Liver (tissue), 9 donors: ENCODE results near the gene RGS18. TPM values are rescaled to one million over a fixed set of nuclear protein-coding genes. Genes with fewer than 3 reads are reported as not detected.

Experiments
- DNase-seq: peaks from one replicate; pipeline ENCODE4 v3.0.0-alpha.2; 2017; ENCODE audit warnings: low spot score
- H3K27ac ChIP-seq, 2 donors: one replicate each; pipeline ENCODE4 v1.7.0; 2013; ENCODE audit warnings: inconsistent platforms in 2 of 2, low read length in 2 of 2, control low read depth in 1 of 2, low read depth in 1 of 2, mild to moderate bottlenecking in 1 of 2
- H3K27me3 ChIP-seq, 4 donors: one replicate each; pipeline versions ENCODE4 v1.6.1 to v1.7.0; 2013; ENCODE audit warnings: low read length in 3 of 4, inconsistent platforms in 1 of 4, mild to moderate bottlenecking in 1 of 4, moderate library complexity in 1 of 4; ENCODE audit not compliant: control insufficient read depth in 4 of 4, insufficient read depth in 4 of 4
- H3K36me3 ChIP-seq, 4 donors: one replicate each; pipeline versions ENCODE4 v1.6.1 to v1.7.0; 2013; ENCODE audit warnings: low read length in 3 of 4, mild to moderate bottlenecking in 3 of 4, low read depth in 1 of 4, moderate library complexity in 1 of 4; ENCODE audit not compliant: control insufficient read depth in 4 of 4, insufficient read depth in 3 of 4
- H3K4me1 ChIP-seq, 4 donors: one replicate each; pipeline versions ENCODE4 v1.6.1 to v1.7.0; 2013; ENCODE audit warnings: low read length in 3 of 4, mild to moderate bottlenecking in 3 of 4, moderate library complexity in 1 of 4; ENCODE audit not compliant: control insufficient read depth in 4 of 4, insufficient read depth in 4 of 4
- H3K4me3 ChIP-seq, 3 donors: one replicate each; pipeline versions ENCODE4 v1.6.1 to v1.7.0; 2013; ENCODE audit warnings: low read length in 3 of 3, control low read depth in 1 of 3, low read depth in 1 of 3, mild to moderate bottlenecking in 1 of 3
- H3K9ac ChIP-seq, 2 donors: one replicate each; pipeline ENCODE4 v1.7.0; 2013; ENCODE audit warnings: low read length in 2 of 2, mild to moderate bottlenecking in 2 of 2, moderate library complexity in 2 of 2, control low read depth in 1 of 2, low read depth in 1 of 2
- H3K9me3 ChIP-seq, 4 donors: one replicate each; pipeline versions ENCODE4 v1.6.1 to v1.7.0; 2013; ENCODE audit warnings: low read length in 3 of 4; ENCODE audit not compliant: control insufficient read depth in 4 of 4
- ATF3 ChIP-seq: IDR thresholded peaks from 2 replicates; pipeline ENCODE4 v1.6.1; 2016; ENCODE audit warnings: antibody characterized with exemption
- CTCF ChIP-seq: fragments of 150-350 bp; IDR thresholded peaks from 2 replicates; pipeline ENCODE4 v1.5.1; 2017; ENCODE audit warnings: improper control_type of control experiment, low read depth, low read length; ENCODE audit not compliant: missing input control
- EGR1 ChIP-seq, 2 donors: IDR thresholded peaks; 2 replicates each; pipeline ENCODE4 v1.6.1; 2016 to 2018; ENCODE audit warnings: antibody characterized with exemption in 2 of 2, low read depth in 2 of 2
- FOXA1 ChIP-seq: IDR thresholded peaks from 2 replicates; pipeline ENCODE4 v1.6.1; 2016; ENCODE audit warnings: antibody characterized with exemption
- FOXA2 ChIP-seq: IDR thresholded peaks from 2 replicates; pipeline ENCODE4 v1.6.1; 2016; ENCODE audit warnings: antibody characterized with exemption
- GABPA ChIP-seq, 2 donors: IDR thresholded peaks in 1 of 2; conservative IDR thresholded peaks in 1 of 2; 2 replicates each; pipeline ENCODE4 v1.6.1; 2016; ENCODE audit warnings: antibody characterized with exemption in 2 of 2, mild to moderate bottlenecking in 1 of 2, moderate library complexity in 1 of 2
- HNF4A ChIP-seq, 2 donors: conservative IDR thresholded peaks; 2 replicates each; pipeline ENCODE4 v1.6.1; 2016; ENCODE audit warnings: antibody characterized with exemption in 2 of 2, mild to moderate bottlenecking in 2 of 2
- HNF4G ChIP-seq: IDR thresholded peaks from 2 replicates; pipeline ENCODE4 v1.6.1; 2016; ENCODE audit warnings: antibody characterized with exemption
- JUND ChIP-seq, 2 donors: IDR thresholded peaks; 2 replicates each; pipeline ENCODE4 v1.6.1; 2016; ENCODE audit warnings: antibody characterized with exemption in 2 of 2
- MAX ChIP-seq: IDR thresholded peaks from 2 replicates; pipeline ENCODE4 v1.6.1; 2016; ENCODE audit warnings: antibody characterized with exemption
- NR2F2 ChIP-seq: IDR thresholded peaks from 2 replicates; pipeline ENCODE4 v1.6.1; 2016; ENCODE audit warnings: antibody characterized with exemption
- RAD21 ChIP-seq, 2 donors: IDR thresholded peaks; 2 replicates each; pipeline ENCODE4 v1.6.1; 2016; ENCODE audit warnings: antibody characterized with exemption in 2 of 2, mild to moderate bottlenecking in 2 of 2
- REST ChIP-seq: IDR thresholded peaks from 2 replicates; pipeline ENCODE4 v1.6.1; 2016; ENCODE audit warnings: antibody characterized with exemption, mild to moderate bottlenecking
- RXRA ChIP-seq, 2 donors: IDR thresholded peaks; 2 replicates each; pipeline ENCODE4 v1.6.1; 2017 to 2018; ENCODE audit warnings: antibody characterized with exemption in 2 of 2, mild to moderate bottlenecking in 1 of 2
- SP1 ChIP-seq: IDR thresholded peaks from 2 replicates; pipeline ENCODE4 v1.6.1; 2018; ENCODE audit warnings: antibody characterized with exemption, mild to moderate bottlenecking
- TAF1 ChIP-seq: conservative IDR thresholded peaks from 2 replicates; pipeline ENCODE4 v1.6.1; 2016; ENCODE audit warnings: antibody characterized with exemption, mild to moderate bottlenecking
- YY1 ChIP-seq: IDR thresholded peaks from 2 replicates; pipeline ENCODE4 v1.6.1; 2016; ENCODE audit warnings: antibody characterized with exemption, mild to moderate bottlenecking
- polyA plus RNA-seq, 2 donors: library from polyadenylated mRNA; stranded (reverse) in 1 of 2; unstranded in 1 of 2; fragments of 200-250 nt in 1 of 2; fragments of >200 nt in 1 of 2; fragmentation: Nextera tagmentation in 1 of 2; extraction: Ambion mirVana in 1 of 2; gene quantifications; one replicate each; pipeline versions ENCODE4 v1.2.1 to v1.2.3, GENCODE V29; 2013 to 2015
- total RNA-seq, 2 donors: library from RNA; depleted of rRNA; stranded (reverse); fragments of >200 nt; gene quantifications; one replicate each; pipeline ENCODE4 v1.2.3, GENCODE V29; 2014
- TF ChIP-seq, protein P1 (sequence below): IDR thresholded peaks from 2 replicates; pipeline ENCODE4 v1.6.1; 2016; ENCODE audit warnings: antibody characterized with exemption
- donor health status: healthy.
- donor health status: healthy.
- donor health status: healthy.
- donor health status: healthy.
- donor health status: healthy.

Gene RGS18
- total and polyA plus RNA-seq, 4 donors = 1.0 to 11.1 (median 1.8) TPM

- TF ChIP-seq GABPA (IDR thresholded peaks at IDR 0.05 in 1 of 2, conservative IDR thresholded peaks at IDR 0.05 in 1 of 2) = no peak
- no peak for TF ChIP-seq RXRA (IDR thresholded peaks at IDR 0.05)
- TF ChIP-seq ATF3 = no peak
- TF ChIP-seq EGR1 (IDR thresholded peaks at IDR 0.05; ENCODE audit: low read depth in 2 of 2) = no peak
- no peak for TF ChIP-seq FOXA1
Measured at GRCh38 chr1:192151176-192151575, 7.1 kb upstream of the RGS18 start (continued).

GRCh38 chr1:192153276-192153675, 5.0 kb upstream of the RGS18 start:
- Histone ChIP-seq H3K9ac (no peak overlapping the region), H3K27me3 (no peaks in the 10 kb centered on the region), H3K27ac (no peak overlapping the region), H3K9me3 (no peaks in the 10 kb centered on the region), H3K4me1 (no peaks in the 10 kb centered on the region), H3K4me3 (no peak overlapping the region), H3K36me3 (no peaks in the 10 kb centered on the region)
- no peak for DNase-seq
- TF ChIP-seq FOXA2 (no peak), YY1 (no peak), NR2F2 (no peak), EGR1 (IDR thresholded peaks at IDR 0.05; ENCODE audit: low read depth in 2 of 2) (no peak), ATF3 (no peak)

DNA sequence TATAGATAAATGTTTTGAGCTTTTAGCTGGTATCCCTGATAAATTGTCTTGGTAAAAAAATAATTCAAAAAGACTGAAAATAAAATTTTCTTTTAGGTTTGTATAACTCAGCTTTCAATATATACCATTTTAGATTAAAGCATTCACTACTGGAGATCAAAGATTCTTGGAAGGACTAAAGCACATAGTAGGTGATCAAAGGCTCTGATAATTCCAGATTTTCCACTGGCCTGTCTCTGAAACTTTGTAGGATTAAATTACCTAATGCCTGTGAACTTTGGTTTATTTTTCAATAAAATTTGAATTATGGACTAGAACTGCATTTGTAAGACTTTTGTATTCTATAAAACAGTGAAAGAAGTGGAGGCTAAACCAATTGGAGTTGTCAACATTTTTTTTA, 1.2 kb upstream of the RGS18 start:
- Histone ChIP-seq H3K27me3 (no peaks in the 10 kb centered on the region), H3K4me1 (no peaks in the 10 kb centered on the region), H3K27ac (no peak overlapping the region), H3K4me3 (no peak overlapping the region), H3K9me3 (no peaks in the 10 kb centered on the region), H3K36me3 (no peaks in the 10 kb centered on the region), H3K9ac (no peak overlapping the region)
- TF ChIP-seq, protein P1, sequence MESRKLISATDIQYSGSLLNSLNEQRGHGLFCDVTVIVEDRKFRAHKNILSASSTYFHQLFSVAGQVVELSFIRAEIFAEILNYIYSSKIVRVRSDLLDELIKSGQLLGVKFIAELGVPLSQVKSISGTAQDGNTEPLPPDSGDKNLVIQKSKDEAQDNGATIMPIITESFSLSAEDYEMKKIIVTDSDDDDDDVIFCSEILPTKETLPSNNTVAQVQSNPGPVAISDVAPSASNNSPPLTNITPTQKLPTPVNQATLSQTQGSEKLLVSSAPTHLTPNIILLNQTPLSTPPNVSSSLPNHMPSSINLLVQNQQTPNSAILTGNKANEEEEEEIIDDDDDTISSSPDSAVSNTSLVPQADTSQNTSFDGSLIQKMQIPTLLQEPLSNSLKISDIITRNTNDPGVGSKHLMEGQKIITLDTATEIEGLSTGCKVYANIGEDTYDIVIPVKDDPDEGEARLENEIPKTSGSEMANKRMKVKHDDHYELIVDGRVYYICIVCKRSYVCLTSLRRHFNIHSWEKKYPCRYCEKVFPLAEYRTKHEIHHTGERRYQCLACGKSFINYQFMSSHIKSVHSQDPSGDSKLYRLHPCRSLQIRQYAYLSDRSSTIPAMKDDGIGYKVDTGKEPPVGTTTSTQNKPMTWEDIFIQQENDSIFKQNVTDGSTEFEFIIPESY = no peak
- TF ChIP-seq YY1 = no peak
- no peak for TF ChIP-seq RAD21 (IDR thresholded peaks at IDR 0.05)
- TF ChIP-seq EGR1 (IDR thresholded peaks at IDR 0.05; ENCODE audit: low read depth in 2 of 2) = no peak
- TF ChIP-seq SP1 = no peak
- TF ChIP-seq NR2F2 = no peak
- TF ChIP-seq REST = no peak
- no peak for TF ChIP-seq HNF4A (conservative IDR thresholded peaks at IDR 0.05)
- no peak for TF ChIP-seq CTCF
- no peak for TF ChIP-seq TAF1
- no peak for TF ChIP-seq FOXA1
- no peak for TF ChIP-seq MAX
- TF ChIP-seq RXRA (IDR thresholded peaks at IDR 0.05) = no peak
- TF ChIP-seq HNF4G = no peak
- TF ChIP-seq ATF3 = no peak
- no peak for TF ChIP-seq GABPA (IDR thresholded peaks at IDR 0.05 in 1 of 2, conservative IDR thresholded peaks at IDR 0.05 in 1 of 2)
- TF ChIP-seq JUND (IDR thresholded peaks at IDR 0.05) = no peak
- DNase-seq = no peak
